ENCODE data around the gene CLK3.
"Not testable (repeated sequence)": the region's sequence is repeated elsewhere in the genome, so short reads cannot be mapped to it uniquely, and the experiment has no call there.

CLK3 gene

DNA sequence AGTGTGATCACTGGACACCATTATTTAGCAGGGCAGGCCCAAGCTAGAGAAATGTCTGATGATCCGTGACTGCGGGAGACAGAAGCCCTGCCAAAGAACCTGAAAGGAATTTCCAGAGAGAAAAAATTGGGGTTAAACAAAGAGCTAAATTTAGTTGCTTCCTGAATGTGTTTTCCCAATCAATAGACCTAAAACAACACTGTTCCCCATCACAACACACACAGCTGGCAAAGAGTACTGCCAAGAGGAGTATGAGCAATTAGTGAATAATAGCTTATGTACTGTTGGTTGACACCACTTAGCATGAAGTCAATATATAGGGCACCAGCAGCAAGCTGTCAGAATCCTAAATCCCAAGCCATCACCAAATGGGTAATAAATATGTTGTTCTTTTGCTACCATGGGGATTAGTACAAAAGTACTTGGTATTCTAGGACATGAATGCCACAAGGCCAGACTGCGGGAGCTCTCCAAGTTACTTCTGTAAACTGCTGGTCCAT, 35.7 kb downstream of the CLK3 start:
- H3K9ac ChIP-seq (ENCODE audit: low read length): no peak overlapping the region
- H3K4me3 ChIP-seq (ENCODE audit: low read length): no peak overlapping the region
- H3K27ac ChIP-seq (ENCODE audit: low read length): no peak overlapping the region
- H3K27me3 ChIP-seq (ENCODE audit: control insufficient read depth, insufficient read depth, low read length): no peaks in the 10 kb centered on the region
- H3K36me3 ChIP-seq (ENCODE audit: control insufficient read depth, low read depth, low read length): peaks cover 10% of the 10 kb centered on the region
- H3K9me3 ChIP-seq (ENCODE audit: control insufficient read depth, low read depth, low read length): no peaks in the 10 kb centered on the region
- no peaks in the 10 kb centered on the region for H3K4me1 ChIP-seq (ENCODE audit: control insufficient read depth, low read depth, low read length)

DNA sequence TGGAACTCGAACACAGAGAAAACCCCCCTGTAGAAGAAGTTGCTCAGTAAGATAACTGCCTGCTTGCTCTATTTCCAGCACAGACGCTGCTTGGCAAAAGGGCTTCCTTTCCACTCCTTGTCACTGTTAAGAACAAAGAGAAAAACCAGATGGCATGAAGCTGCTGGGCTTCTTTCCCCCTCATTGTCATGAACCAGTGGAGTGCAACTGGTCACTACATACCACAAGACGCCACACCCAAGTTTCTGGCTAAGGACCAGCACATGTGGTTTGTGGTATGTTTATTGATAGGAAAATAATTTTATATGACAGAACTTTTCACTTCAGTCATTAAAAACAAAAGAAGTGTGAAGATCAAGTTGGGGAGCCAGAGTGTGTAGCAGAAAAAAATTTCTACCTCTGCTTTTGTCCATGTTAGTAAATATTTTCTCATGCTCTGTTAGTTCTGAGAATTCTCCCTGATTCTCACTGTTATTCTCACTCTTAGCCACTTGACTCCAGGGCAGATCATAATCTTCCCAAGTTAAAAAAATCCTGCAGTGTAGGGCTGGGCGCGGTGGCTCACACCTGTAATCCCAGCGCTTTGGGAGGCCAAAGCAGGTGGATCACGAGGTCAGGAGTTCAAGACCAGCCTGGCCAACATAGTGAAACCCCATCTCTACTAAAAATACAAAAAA, 37.9 kb downstream of the CLK3 start:
- Histone ChIP-seq H3K27me3 (ENCODE audit: control insufficient read depth, insufficient read depth, low read length) (no peaks in the 10 kb centered on the region), H3K9me3 (ENCODE audit: control insufficient read depth, low read depth, low read length) (no peaks in the 10 kb centered on the region), H3K9ac (ENCODE audit: low read length) (no peak overlapping the region), H3K36me3 (ENCODE audit: control insufficient read depth, low read depth, low read length) (peaks cover 10% of the 10 kb centered on the region), H3K4me3 (ENCODE audit: low read length) (no peak overlapping the region), H3K27ac (ENCODE audit: low read length) (no peak overlapping the region), H3K4me1 (ENCODE audit: control insufficient read depth, low read depth, low read length) (no peaks in the 10 kb centered on the region)

GRCh38 chr15:74655424-74655823, 39.8 kb downstream of the CLK3 start:
- Histone ChIP-seq H3K27me3 (ENCODE audit: control insufficient read depth, insufficient read depth, low read length) (no peaks in the 10 kb centered on the region), H3K4me3 (ENCODE audit: low read length) (no peak overlapping the region), H3K36me3 (ENCODE audit: control insufficient read depth, low read depth, low read length) (peaks cover 10% of the 10 kb centered on the region), H3K27ac (ENCODE audit: low read length) (no peak overlapping the region), H3K9me3 (ENCODE audit: control insufficient read depth, low read depth, low read length) (no peaks in the 10 kb centered on the region), H3K4me1 (ENCODE audit: control insufficient read depth, low read depth, low read length) (no peaks in the 10 kb centered on the region), H3K9ac (ENCODE audit: low read length) (no peak overlapping the region)

DNA sequence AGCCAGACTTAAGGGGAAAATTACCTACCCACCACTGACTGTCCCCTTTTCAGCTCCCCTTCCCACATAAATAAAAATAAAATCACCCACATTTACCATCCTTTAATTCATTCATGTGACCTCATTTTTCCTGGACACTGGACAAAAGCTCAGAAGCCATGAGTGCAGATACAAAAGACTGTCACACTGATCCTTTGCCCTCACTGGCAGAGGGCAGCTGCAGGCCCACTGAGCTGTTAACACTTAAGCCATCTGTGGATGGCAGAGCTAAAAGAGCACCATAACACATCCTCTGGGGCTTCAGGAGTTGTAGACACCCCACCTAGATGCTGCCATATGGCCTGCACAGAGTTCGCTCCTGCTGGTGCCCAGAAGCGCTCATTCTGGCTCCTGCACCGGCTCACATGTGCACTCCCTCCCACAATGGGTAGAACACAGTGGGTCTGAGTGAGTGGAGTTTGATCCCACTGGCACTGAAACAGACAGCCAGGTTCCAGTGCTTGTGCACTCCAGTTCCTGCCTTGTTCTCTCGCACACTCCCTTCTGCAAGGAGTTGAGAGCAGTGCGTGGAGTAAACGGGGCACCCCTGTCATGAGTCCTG, 41.4 kb downstream of the CLK3 start:
- no peaks in the 10 kb centered on the region for H3K27me3 ChIP-seq (ENCODE audit: control insufficient read depth, insufficient read depth, low read length)
- H3K9ac ChIP-seq (ENCODE audit: low read length): no peak overlapping the region
- H3K27ac ChIP-seq (ENCODE audit: low read length): no peak overlapping the region
- no peak overlapping the region for H3K4me3 ChIP-seq (ENCODE audit: low read length)
- H3K4me1 ChIP-seq (ENCODE audit: control insufficient read depth, low read depth, low read length): no peaks in the 10 kb centered on the region
- no peaks in the 10 kb centered on the region for H3K9me3 ChIP-seq (ENCODE audit: control insufficient read depth, low read depth, low read length)
- H3K36me3 ChIP-seq (ENCODE audit: control insufficient read depth, low read depth, low read length): peaks cover 6% of the 10 kb centered on the region

GRCh38 chr15:74657846-74658245, 42.2 kb downstream of the CLK3 start:
- Histone ChIP-seq H3K36me3 (ENCODE audit: control insufficient read depth, low read depth, low read length) (peaks cover 6% of the 10 kb centered on the region), H3K9me3 (ENCODE audit: control insufficient read depth, low read depth, low read length) (no peaks in the 10 kb centered on the region), H3K27me3 (ENCODE audit: control insufficient read depth, insufficient read depth, low read length) (no peaks in the 10 kb centered on the region), H3K9ac (ENCODE audit: low read length) (no peak overlapping the region), H3K4me1 (ENCODE audit: control insufficient read depth, low read depth, low read length) (no peaks in the 10 kb centered on the region), H3K27ac (ENCODE audit: low read length) (no peak overlapping the region), H3K4me3 (ENCODE audit: low read length) (no peak overlapping the region)

GRCh38 chr15:74661280-74661679, 45.6 kb downstream of the CLK3 start:
- not testable (repeated sequence) for H3K27me3 ChIP-seq (ENCODE audit: control insufficient read depth, insufficient read depth, low read length); H3K4me3 ChIP-seq (ENCODE audit: low read length); H3K9ac ChIP-seq (ENCODE audit: low read length); H3K4me1 ChIP-seq (ENCODE audit: control insufficient read depth, low read depth, low read length); H3K36me3 ChIP-seq (ENCODE audit: control insufficient read depth, low read depth, low read length); H3K27ac ChIP-seq (ENCODE audit: low read length); H3K9me3 ChIP-seq (ENCODE audit: control insufficient read depth, low read depth, low read length)

- Histone ChIP-seq H3K36me3 (ENCODE audit: control insufficient read depth, low read depth, low read length) (no peaks in the 10 kb centered on the region), H3K4me3 (ENCODE audit: low read length) (no peak overlapping the region), H3K27ac (ENCODE audit: low read length) (no peak overlapping the region), H3K27me3 (ENCODE audit: control insufficient read depth, insufficient read depth, low read length) (no peaks in the 10 kb centered on the region), H3K9ac (ENCODE audit: low read length) (no peak overlapping the region), H3K9me3 (ENCODE audit: control insufficient read depth, low read depth, low read length) (no peaks in the 10 kb centered on the region), H3K4me1 (ENCODE audit: control insufficient read depth, low read depth, low read length) (no peaks in the 10 kb centered on the region)
Observed at GRCh38 chr15:74662064-74662860, 46.6 kb downstream of the CLK3 start.

GRCh38 chr15:74663303-74664027, 47.8 kb downstream of the CLK3 start:
- Histone ChIP-seq H3K27me3 (ENCODE audit: control insufficient read depth, insufficient read depth, low read length) (no peaks in the 10 kb centered on the region), H3K36me3 (ENCODE audit: control insufficient read depth, low read depth, low read length) (peaks cover 4% of the 10 kb centered on the region), H3K9ac (ENCODE audit: low read length) (no peak overlapping the region), H3K4me3 (ENCODE audit: low read length) (no peak overlapping the region), H3K9me3 (ENCODE audit: control insufficient read depth, low read depth, low read length) (no peaks in the 10 kb centered on the region), H3K4me1 (ENCODE audit: control insufficient read depth, low read depth, low read length) (no peaks in the 10 kb centered on the region), H3K27ac (ENCODE audit: low read length) (no peak overlapping the region)

GRCh38 chr15:74664028-74664616, 48.5 kb downstream of the CLK3 start:
- no peak overlapping the region for H3K27ac ChIP-seq (ENCODE audit: low read length)
- H3K4me1 ChIP-seq (ENCODE audit: control insufficient read depth, low read depth, low read length): no peaks in the 10 kb centered on the region
- H3K9me3 ChIP-seq (ENCODE audit: control insufficient read depth, low read depth, low read length): no peaks in the 10 kb centered on the region
- peaks cover 4% of the 10 kb centered on the region for H3K36me3 ChIP-seq (ENCODE audit: control insufficient read depth, low read depth, low read length)
- H3K9ac ChIP-seq (ENCODE audit: low read length): no peak overlapping the region
- no peaks in the 10 kb centered on the region for H3K27me3 ChIP-seq (ENCODE audit: control insufficient read depth, insufficient read depth, low read length)
- H3K4me3 ChIP-seq (ENCODE audit: low read length): no peak overlapping the region

DNA sequence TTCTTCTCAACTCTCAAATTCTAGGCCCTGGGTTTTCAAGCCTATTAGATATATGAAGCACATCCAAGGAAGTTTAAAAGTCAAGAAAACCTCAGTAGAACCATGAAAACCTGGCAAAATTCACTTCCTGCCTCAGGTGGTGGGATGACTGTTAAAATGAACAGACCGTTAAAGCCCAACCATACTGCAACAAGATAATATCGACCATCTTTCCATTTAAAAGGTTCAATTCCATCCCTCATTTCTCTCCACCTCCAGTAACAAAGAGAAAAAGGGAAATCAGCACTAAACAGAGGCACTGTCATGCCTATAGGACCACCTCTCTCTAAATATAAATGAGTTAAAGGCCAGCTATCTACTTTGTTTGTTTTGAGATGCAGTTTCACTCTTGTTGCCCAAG, 49.0 kb downstream of the CLK3 start:
- Histone ChIP-seq H3K4me1 (ENCODE audit: control insufficient read depth, low read depth, low read length) (no peaks in the 10 kb centered on the region), H3K9me3 (ENCODE audit: control insufficient read depth, low read depth, low read length) (no peaks in the 10 kb centered on the region), H3K27me3 (ENCODE audit: control insufficient read depth, insufficient read depth, low read length) (no peaks in the 10 kb centered on the region), H3K4me3 (ENCODE audit: low read length) (no peak overlapping the region), H3K36me3 (ENCODE audit: control insufficient read depth, low read depth, low read length) (peaks cover 4% of the 10 kb centered on the region), H3K27ac (ENCODE audit: low read length) (no peak overlapping the region), H3K9ac (ENCODE audit: low read length) (no peak overlapping the region)

GRCh38 chr15:74667975-74668374, 52.3 kb downstream of the CLK3 start:
- no peaks in the 10 kb centered on the region for H3K27me3 ChIP-seq (ENCODE audit: control insufficient read depth, insufficient read depth, low read length)
- peaks cover 19% of the 10 kb centered on the region for H3K36me3 ChIP-seq (ENCODE audit: control insufficient read depth, low read depth, low read length)
- H3K27ac ChIP-seq (ENCODE audit: low read length): no peak overlapping the region
- no peaks in the 10 kb centered on the region for H3K9me3 ChIP-seq (ENCODE audit: control insufficient read depth, low read depth, low read length)
- H3K9ac ChIP-seq (ENCODE audit: low read length): no peak overlapping the region
- H3K4me1 ChIP-seq (ENCODE audit: control insufficient read depth, low read depth, low read length): no peaks in the 10 kb centered on the region
- H3K4me3 ChIP-seq (ENCODE audit: low read length): no peak overlapping the region
